Transverse colon (tissue), 4 donors: ENCODE data around the gene SRRM4. TPM values are rescaled to one million over a fixed set of nuclear protein-coding genes. Genes with fewer than 3 reads are reported as not detected.

Experiments
- DNase-seq: peaks from one replicate; pipeline ENCODE4 v3.0.0-alpha.2; 2019
- H3K27ac ChIP-seq, 4 donors: fragments of 200-600 bp; sonication (generic); 2 replicates each; pipeline ENCODE4 v1.5.1; 2016 to 2018; ENCODE audit warnings: inconsistent platforms in 4 of 4
- H3K27me3 ChIP-seq: fragments of 200-600 bp; sonication (generic); 2 replicates; pipeline ENCODE4 v1.5.1; 2017; ENCODE audit warnings: inconsistent platforms
- H3K36me3 ChIP-seq, 4 donors: fragments of 200-600 bp; sonication (generic); 2 replicates each; pipeline ENCODE4 v1.5.1; 2017 to 2019; ENCODE audit warnings: inconsistent platforms in 4 of 4
- H3K4me1 ChIP-seq, 4 donors: fragments of 200-600 bp; sonication (generic); 2 replicates each; pipeline ENCODE4 v1.5.1; 2017 to 2020; ENCODE audit warnings: inconsistent platforms in 4 of 4
- H3K4me3 ChIP-seq, 4 donors: fragments of 200-600 bp; sonication (generic); 1 replicate in 1 of 4; 2 replicates in 3 of 4; pipeline versions ENCODE4 v1.5.1 to v1.6.1; 2017 to 2019; ENCODE audit warnings: inconsistent platforms in 4 of 4
- H3K9me3 ChIP-seq, 2 donors: fragments of 200-600 bp; sonication (generic); 2 replicates each; pipeline ENCODE4 v1.5.1; 2017 to 2019; ENCODE audit warnings: inconsistent platforms in 2 of 2
- EP300 ChIP-seq: sonication (generic); formaldehyde crosslinking; IDR thresholded peaks from one replicate; pipeline ENCODE4 v1.6.1; 2017; ENCODE audit warnings: antibody characterized with exemption, low read depth
- POLR2A ChIP-seq: fragments of 450-650 bp; IDR thresholded peaks from one replicate; pipeline ENCODE4 v1.6.1; 2016; ENCODE audit warnings: antibody characterized with exemption, mild to moderate bottlenecking, moderate library complexity
- POLR2AphosphoS5 ChIP-seq, 3 donors: sonication (generic); formaldehyde crosslinking; IDR thresholded peaks; one replicate each; pipeline ENCODE4 v1.6.1; 2016; ENCODE audit warnings: antibody characterized with exemption in 3 of 3
- WGBS, 2 donors: methylation state at CpG; one replicate each; pipeline ENCODE4 v1.1.5; 2018; ENCODE audit warnings: low coverage in 1 of 2; 5-methylcytosine and 5-hydroxymethylcytosine counted together
- in situ Hi-C, 4 donors: fragments of 200-750 bp; cut with MboI; loops; one replicate each; pipeline versions ENCODE4 v1.15.0 to v1.15.1; 2017; ENCODE audit warnings: low sequenced_read_pairs in 3 of 4, low pct_ligation_motif_present in 1 of 4, low pct_unique_long_range_greater_than_20kb in 1 of 4
- intact Hi-C: fragments of 100-400 bp; cut with DNase I; formaldehyde crosslinking; loops from one replicate; pipeline ENCODE4 v1.15.1; 2023; ENCODE audit warnings: low total_unique reads
- total RNA-seq, 4 donors: library from RNA; depleted of rRNA; stranded (reverse); fragments of >200 nt; gene quantifications; one replicate each; pipeline ENCODE4 v1.1.0, GENCODE V29; 2016
- TF ChIP-seq, protein P1 (sequence below), 5 experiments: fragments of 200-600 bp in 3 of 5; fragments of 450-650 bp in 2 of 5; sonication (generic) in 3 of 5; IDR thresholded peaks; 1 replicate in 2 of 5; 2 replicates in 3 of 5; pipeline ENCODE4 v1.5.1; 2016 to 2017; ENCODE audit warnings: antibody characterized with exemption in 5 of 5, inconsistent platforms in 3 of 5, mild to moderate bottlenecking in 2 of 5, moderate library complexity in 1 of 5

The SRRM4 gene
- total RNA-seq, 4 donors from 2014 or later: 0.14 TPM; not detected in 3

DNA sequence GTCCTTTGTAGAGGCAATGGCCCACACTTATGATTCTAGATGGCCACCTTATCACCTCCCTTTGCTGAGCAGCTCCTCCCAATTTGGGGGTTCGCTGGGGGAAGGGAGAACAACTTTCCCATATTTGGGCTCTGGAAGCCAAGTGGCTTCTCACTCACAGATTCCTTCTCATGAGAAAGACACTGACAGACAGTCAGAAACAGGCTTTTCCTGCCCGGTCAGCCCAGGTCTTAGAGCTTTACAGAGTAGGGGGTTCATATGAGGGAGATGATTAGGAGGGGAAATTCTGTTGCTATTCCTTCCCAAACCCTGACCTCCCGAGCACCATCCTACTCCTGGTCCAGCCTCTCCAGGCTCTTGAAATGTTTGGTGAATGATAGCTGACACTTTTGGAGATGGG is 137.3 kb downstream of the SRRM4 start:
- 66% methylated on average over 3 of the region's 3 CpGs; no CpG with 5 or more reads in 1 of the 2 donors for WGBS, 2 donors
- TF ChIP-seq POLR2AphosphoS5 (IDR thresholded peaks at IDR 0.05) (no peak), POLR2A (no peak), EP300 (no peak)
- TF ChIP-seq, protein P1, sequence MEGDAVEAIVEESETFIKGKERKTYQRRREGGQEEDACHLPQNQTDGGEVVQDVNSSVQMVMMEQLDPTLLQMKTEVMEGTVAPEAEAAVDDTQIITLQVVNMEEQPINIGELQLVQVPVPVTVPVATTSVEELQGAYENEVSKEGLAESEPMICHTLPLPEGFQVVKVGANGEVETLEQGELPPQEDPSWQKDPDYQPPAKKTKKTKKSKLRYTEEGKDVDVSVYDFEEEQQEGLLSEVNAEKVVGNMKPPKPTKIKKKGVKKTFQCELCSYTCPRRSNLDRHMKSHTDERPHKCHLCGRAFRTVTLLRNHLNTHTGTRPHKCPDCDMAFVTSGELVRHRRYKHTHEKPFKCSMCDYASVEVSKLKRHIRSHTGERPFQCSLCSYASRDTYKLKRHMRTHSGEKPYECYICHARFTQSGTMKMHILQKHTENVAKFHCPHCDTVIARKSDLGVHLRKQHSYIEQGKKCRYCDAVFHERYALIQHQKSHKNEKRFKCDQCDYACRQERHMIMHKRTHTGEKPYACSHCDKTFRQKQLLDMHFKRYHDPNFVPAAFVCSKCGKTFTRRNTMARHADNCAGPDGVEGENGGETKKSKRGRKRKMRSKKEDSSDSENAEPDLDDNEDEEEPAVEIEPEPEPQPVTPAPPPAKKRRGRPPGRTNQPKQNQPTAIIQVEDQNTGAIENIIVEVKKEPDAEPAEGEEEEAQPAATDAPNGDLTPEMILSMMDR (IDR thresholded peaks at IDR 0.05): no peak
- no peak for DNase-seq
- Histone ChIP-seq H3K4me1 (no peaks in the 10 kb centered on the region), H3K27ac (no peak overlapping the region), H3K4me3 (no peak overlapping the region), H3K27me3 (no peaks in the 10 kb centered on the region), H3K36me3 (no peaks in the 10 kb centered on the region), H3K9me3 (no peaks in the 10 kb centered on the region)
- in situ Hi-C loops (loop anchor here in 2 of 4 donors (10.0 to 25.0 kb wide), 3 partner anchors 294 to 419 kb away; no protein-coding TSS in a partner anchor), intact Hi-C loops (loop anchor here (10.0 kb wide), 1 partner anchor 426 kb away; no protein-coding TSS in a partner anchor)

DNA sequence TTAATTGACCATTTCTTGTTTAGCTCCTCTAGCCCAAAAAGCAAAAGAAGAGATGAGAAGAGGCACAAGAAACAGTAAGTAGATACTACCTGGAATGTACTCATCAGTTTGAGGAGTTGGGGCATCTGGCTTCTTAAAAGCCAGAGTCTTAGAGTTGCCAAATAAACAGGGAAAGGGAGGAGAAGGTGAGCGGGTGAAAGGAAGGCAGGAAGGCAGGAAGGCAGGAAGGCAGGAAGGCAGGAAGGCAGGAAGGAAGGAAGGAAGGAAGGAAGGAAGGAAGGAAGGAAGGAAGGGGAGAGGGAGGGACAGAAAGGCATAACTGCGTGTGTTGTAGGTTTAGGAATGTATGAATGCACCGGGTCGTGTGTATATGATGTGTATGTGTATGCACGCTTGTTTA is 140.7 kb downstream of the SRRM4 start:
- in situ Hi-C loops (loop anchor here in 3 of 4 donors (10.0 to 25.0 kb wide), 3 partner anchors 283 to 415 kb away; no protein-coding TSS in a partner anchor), intact Hi-C loops (no loop called here)
- H3K9me3 ChIP-seq: no peaks in the 10 kb centered on the region
- no peaks in the 10 kb centered on the region for H3K36me3 ChIP-seq
- H3K27me3 ChIP-seq: no peaks in the 10 kb centered on the region
- 68 to 76% methylated on average over 5 of the region's 5 CpGs for WGBS, 2 donors
- no peak overlapping the region for H3K4me3 ChIP-seq
- DNase-seq: no peak
- no peaks in the 10 kb centered on the region for H3K4me1 ChIP-seq
- H3K27ac ChIP-seq: no peak overlapping the region
- TF ChIP-seq, protein P1 (IDR thresholded peaks at IDR 0.05): no peak
- no peak for TF ChIP-seq EP300
- TF ChIP-seq POLR2A: no peak
- no peak for TF ChIP-seq POLR2AphosphoS5 (IDR thresholded peaks at IDR 0.05)

DNA sequence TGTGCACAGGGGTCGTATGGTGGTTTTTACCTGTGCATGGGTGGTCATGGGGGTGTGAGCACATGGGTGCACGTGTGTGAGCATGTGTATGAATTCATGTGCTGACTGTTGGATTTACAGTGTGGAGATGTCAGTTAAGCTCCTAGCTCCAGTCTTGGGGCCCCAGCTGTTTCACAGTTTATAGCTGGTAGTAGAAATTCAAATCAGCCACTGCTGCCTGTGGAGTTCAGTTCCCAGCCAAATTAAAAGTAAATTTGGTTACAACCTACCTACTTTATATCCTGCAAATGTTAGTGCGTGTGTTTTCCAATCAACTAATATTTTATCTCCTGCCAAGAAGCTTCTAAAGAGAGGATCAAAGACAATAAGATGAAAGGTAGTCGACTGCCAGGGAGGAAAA is 141.4 kb downstream of the SRRM4 start:
- intact Hi-C loops: no loop called here

DNA sequence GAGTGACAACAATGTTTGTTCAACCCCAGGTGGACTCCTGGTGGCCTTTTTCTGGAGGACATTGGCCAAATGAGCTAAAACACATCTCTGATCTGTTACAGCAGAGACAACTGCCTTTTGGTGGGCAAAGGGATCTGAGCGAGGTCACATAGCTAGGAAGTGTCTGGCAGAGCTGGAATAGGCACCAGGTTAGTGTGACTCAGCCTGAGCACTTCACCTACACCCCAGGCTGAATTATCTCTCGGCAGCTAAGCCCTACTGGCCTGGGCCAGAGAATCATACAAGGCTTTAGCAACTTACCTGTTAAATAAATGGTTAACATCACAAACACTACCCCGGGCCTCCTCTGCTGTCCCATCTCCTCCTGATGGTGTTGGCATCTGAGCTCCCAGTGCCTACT is 147.2 kb downstream of the SRRM4 start:
- Histone ChIP-seq H3K27ac (no peak overlapping the region), H3K27me3 (no peaks in the 10 kb centered on the region), H3K36me3 (no peaks in the 10 kb centered on the region), H3K9me3 (no peaks in the 10 kb centered on the region), H3K4me3 (no peak overlapping the region), H3K4me1 (no peaks in the 10 kb centered on the region)
- no peak for TF ChIP-seq POLR2A
- TF ChIP-seq EP300: no peak
- TF ChIP-seq, protein P1 (IDR thresholded peaks at IDR 0.05): no peak
- no peak for TF ChIP-seq POLR2AphosphoS5 (IDR thresholded peaks at IDR 0.05)
- no peak for DNase-seq
- in situ Hi-C loops: loop anchor here in 2 of 4 donors (10.0 kb wide), 1 partner anchor 276 kb away; no protein-coding TSS in a partner anchor
- intact Hi-C loops: no loop called here
- WGBS, 2 donors: 20 to 58% methylated on average over 2 to 3 of the region's 3 CpGs

More for the DNA sequence above, 141.4 kb downstream of the SRRM4 start:
- Histone ChIP-seq H3K27me3 (no peaks in the 10 kb centered on the region), H3K9me3 (no peaks in the 10 kb centered on the region), H3K27ac (no peak overlapping the region), H3K36me3 (no peaks in the 10 kb centered on the region), H3K4me1 (no peaks in the 10 kb centered on the region), H3K4me3 (no peak overlapping the region)
- 49 to 74% methylated on average over 2 to 4 of the region's 4 CpGs for WGBS, 2 donors
- TF ChIP-seq, protein P1 (IDR thresholded peaks at IDR 0.05): no peak
- TF ChIP-seq EP300: no peak
- in situ Hi-C loops: loop anchor here in 3 of 4 donors (10.0 to 25.0 kb wide), 3 partner anchors 282 to 415 kb away; no protein-coding TSS in a partner anchor
- DNase-seq: no peak
